GM18517 (cell line): Measurements from ENCODE around the gene LST1.

Experiments
- ATAC-seq: cut with Tn5 transposase; IDR thresholded peaks from one replicate; pipeline ENCODE4 v1.9.1; 2021; ENCODE audit warnings: mild to moderate bottlenecking, moderate library complexity; ENCODE audit not compliant: unreplicated experiment

LST1 gene

DNA sequence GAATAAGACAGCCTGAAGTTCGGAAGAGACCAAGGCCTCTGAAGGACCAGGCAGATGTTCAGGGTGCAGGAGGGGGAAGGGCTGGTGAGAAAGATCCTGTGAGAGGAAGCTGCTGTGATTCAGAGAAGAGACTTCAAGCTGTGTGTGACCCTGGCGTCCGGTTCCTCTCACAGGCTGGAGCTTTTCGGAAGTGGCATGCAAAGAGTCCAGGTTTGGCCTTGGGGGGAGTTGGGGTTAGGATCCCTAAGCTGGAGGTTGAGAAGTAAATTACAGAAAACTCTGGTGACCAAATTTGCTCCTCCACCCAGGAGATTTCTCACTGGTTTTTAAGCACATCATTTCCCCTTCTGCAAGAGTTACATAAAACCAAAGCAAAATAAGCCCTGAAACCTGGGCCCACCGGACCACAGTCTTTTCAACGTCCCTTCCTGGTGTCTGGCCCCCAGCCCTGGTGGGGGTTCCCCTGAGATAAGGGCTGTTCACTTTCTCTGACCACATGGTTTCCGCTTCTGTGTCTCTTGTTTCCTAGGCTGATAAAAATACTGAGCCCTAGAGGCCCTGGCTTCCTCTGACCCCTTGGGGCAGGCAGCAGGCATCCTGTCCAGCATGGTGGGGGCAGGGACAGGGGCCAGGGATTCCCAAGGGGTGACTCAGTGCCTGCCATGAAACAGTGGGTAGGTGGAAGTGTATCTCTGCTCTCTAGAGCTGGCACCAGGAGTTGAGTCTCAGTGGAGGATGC is 25.9 kb upstream of the LST1 start:
- ATAC-seq, result peak; percentile 66

DNA sequence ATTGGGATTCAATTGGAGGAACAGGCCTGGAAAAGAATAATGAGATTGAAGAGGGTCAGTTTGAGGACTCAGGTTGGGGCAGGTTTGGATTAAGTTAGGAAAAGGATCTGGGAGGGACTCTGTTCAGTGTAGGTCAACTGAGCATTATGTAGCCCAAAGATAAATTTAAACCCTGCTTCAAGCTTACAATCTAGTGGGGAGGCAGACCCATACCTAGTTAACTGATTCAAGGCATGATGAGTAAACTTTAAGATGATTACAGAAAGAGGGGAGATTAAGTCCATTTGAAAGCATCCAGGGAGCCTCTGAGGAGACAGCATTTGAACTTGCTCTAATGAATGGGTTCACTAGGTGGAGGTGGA is 25.4 kb upstream of the LST1 start:
- no peak for ATAC-seq

GRCh38 chr6:31567531-31568370 is 18.3 kb upstream of the LST1 start:
- no peak for ATAC-seq

DNA sequence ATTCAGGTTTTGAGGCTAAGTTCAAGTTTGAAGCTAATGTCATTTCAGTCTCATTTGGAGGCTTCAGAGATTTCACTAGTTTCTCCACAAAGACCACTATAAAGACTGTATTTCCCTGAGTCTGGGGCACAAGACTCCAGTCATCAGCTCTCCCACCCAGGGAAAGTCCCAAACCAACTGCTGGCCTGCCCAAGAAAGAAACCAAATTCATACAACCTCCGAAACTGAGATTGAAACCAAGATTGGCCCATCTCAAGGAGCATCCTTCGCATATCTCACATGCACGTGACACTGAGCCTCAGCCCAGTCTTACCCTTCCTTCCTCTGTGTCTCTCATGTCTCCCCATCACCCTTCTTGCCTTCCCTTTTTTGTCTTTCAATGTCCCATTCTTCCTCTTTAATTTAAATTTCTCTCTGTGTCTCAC is 17.5 kb upstream of the LST1 start:
- ATAC-seq, result peak; percentile 77

DNA sequence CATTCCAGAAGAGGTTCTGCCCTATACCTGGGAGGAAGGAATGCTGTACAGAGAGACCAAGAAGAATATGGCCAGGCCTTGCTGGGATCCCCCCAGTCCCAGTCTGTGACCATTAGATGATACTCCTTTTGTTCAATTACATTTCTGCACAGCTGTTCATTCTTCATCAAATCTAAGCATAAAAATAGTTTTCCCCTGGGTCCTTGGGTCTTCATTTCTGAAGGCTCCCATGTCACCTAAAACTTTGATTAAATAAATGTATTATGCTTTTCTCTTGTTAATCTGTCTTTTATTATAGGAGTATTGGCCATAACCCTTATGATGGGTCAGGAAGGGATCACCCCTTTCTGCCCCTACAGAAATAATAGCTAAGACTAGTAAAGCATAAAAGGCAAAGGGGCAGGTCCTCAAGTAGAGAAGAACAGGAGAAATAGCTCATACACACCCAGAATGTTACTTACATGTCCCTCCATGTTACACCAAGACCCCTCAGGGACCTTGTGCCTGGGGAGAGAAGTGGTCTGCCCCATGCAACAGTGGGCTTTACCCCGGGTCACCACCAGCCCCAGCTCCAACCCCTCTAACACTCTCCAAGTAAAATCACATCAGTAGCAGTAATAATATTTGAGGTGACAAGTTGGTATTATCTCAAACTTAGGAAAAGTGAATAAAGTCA is 16.1 kb upstream of the LST1 start:
- no peak for ATAC-seq

DNA sequence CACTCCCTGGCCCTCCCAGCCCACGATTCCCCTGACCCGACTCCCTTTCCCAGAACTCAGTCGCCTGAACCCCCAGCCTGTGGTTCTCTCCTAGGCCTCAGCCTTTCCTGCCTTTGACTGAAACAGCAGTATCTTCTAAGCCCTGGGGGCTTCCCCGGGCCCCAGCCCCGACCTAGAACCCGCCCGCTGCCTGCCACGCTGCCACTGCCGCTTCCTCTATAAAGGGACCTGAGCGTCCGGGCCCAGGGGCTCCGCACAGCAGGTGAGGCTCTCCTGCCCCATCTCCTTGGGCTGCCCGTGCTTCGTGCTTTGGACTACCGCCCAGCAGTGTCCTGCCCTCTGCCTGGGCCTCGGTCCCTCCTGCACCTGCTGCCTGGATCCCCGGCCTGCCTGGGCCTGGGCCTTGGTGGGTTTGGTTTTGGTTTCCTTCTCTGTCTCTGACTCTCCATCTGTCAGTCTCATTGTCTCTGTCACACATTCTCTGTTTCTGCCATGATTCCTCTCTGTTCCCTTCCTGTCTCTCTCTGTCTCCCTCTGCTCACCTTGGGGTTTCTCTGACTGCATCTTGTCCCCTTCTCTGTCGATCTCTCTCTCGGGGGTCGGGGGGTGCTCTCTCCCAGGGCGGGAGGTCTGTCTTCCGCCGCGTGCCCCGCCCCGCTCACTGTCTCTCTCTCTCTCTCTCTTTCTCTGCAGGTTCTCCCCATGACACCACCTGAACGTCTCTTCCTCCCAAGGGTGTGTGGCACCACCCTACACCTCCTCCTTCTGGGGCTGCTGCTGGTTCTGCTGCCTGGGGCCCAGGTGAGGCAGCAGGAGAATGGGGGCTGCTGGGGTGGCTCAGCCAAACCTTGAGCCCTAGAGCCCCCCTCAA is 13.8 kb upstream of the LST1 start, which contains the start of gene LTA:
LTA (plus strand) TSS at position 249 of the 871 bp plus-strand sequence; CDS start at position 703, 454 bp downstream.
- ATAC-seq, result no peak

GRCh38 chr6:31573239-31574105 is 12.6 kb upstream of the LST1 start:
- no peak for ATAC-seq

GRCh38 chr6:31574106-31575061 is 11.7 kb upstream of the LST1 start:
- no peak for ATAC-seq

DNA sequence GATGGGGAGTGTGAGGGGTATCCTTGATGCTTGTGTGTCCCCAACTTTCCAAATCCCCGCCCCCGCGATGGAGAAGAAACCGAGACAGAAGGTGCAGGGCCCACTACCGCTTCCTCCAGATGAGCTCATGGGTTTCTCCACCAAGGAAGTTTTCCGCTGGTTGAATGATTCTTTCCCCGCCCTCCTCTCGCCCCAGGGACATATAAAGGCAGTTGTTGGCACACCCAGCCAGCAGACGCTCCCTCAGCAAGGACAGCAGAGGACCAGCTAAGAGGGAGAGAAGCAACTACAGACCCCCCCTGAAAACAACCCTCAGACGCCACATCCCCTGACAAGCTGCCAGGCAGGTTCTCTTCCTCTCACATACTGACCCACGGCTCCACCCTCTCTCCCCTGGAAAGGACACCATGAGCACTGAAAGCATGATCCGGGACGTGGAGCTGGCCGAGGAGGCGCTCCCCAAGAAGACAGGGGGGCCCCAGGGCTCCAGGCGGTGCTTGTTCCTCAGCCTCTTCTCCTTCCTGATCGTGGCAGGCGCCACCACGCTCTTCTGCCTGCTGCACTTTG is 10.7 kb upstream of the LST1 start, which contains the start of gene TNF:
TNF (plus strand) TSS at position 231 of the 567 bp plus-strand sequence; CDS start at position 408, 177 bp downstream.
- no peak for ATAC-seq

DNA sequence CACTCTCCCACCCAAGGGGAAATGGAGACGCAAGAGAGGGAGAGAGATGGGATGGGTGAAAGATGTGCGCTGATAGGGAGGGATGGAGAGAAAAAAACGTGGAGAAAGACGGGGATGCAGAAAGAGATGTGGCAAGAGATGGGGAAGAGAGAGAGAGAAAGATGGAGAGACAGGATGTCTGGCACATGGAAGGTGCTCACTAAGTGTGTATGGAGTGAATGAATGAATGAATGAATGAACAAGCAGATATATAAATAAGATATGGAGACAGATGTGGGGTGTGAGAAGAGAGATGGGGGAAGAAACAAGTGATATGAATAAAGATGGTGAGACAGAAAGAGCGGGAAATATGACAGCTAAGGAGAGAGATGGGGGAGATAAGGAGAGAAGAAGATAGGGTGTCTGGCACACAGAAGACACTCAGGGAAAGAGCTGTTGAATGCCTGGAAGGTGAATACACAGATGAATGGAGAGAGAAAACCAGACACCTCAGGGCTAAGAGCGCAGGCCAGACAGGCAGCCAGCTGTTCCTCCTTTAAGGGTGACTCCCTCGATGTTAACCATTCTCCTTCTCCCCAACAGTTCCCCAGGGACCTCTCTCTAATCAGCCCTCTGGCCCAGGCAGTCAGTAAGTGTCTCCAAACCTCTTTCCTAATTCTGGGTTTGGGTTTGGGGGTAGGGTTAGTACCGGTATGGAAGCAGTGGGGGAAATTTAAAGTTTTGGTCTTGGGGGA is 10.0 kb upstream of the LST1 start:
- no peak for ATAC-seq

DNA sequence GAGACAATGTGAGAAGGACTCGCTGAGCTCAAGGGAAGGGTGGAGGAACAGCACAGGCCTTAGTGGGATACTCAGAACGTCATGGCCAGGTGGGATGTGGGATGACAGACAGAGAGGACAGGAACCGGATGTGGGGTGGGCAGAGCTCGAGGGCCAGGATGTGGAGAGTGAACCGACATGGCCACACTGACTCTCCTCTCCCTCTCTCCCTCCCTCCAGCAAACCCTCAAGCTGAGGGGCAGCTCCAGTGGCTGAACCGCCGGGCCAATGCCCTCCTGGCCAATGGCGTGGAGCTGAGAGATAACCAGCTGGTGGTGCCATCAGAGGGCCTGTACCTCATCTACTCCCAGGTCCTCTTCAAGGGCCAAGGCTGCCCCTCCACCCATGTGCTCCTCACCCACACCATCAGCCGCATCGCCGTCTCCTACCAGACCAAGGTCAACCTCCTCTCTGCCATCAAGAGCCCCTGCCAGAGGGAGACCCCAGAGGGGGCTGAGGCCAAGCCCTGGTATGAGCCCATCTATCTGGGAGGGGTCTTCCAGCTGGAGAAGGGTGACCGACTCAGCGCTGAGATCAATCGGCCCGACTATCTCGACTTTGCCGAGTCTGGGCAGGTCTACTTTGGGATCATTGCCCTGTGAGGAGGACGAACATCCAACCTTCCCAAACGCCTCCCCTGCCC is 9.0 kb upstream of the LST1 start:
- no peak for ATAC-seq

DNA sequence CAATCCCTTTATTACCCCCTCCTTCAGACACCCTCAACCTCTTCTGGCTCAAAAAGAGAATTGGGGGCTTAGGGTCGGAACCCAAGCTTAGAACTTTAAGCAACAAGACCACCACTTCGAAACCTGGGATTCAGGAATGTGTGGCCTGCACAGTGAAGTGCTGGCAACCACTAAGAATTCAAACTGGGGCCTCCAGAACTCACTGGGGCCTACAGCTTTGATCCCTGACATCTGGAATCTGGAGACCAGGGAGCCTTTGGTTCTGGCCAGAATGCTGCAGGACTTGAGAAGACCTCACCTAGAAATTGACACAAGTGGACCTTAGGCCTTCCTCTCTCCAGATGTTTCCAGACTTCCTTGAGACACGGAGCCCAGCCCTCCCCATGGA is 8.5 kb upstream of the LST1 start:
- ATAC-seq, result no peak

DNA sequence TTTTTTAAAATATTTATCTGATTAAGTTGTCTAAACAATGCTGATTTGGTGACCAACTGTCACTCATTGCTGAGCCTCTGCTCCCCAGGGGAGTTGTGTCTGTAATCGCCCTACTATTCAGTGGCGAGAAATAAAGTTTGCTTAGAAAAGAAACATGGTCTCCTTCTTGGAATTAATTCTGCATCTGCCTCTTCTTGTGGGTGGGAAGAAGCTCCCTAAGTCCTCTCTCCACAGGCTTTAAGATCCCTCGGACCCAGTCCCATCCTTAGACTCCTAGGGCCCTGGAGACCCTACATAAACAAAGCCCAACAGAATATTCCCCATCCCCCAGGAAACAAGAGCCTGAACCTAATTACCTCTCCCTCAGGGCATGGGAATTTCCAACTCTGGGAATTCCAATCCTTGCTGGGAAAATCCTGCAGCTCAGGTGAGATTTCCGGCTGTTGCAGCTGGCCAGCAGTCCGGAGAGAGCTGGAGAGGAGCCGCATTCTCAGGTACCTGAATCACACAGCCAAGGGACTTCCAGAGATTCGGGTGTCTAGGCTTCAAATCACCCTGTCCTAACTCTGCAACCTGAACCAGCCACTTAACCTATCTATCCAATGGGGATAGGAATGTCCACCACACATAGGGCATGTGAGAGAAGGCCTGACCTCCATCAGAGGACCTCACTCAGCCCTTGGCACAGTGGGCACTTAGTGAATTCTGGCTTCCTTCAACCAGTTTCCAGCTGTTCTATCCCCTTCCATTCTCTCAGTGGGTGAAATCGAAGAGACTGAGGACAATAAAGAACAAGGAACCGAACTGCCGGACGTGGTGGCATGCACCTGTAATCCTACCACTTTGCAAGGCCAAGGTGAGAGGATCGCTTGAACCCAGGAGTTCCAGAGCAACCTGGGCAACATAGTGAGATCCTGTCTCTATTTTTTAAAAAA is 7.6 kb upstream of the LST1 start:
- ATAC-seq, result no peak

DNA sequence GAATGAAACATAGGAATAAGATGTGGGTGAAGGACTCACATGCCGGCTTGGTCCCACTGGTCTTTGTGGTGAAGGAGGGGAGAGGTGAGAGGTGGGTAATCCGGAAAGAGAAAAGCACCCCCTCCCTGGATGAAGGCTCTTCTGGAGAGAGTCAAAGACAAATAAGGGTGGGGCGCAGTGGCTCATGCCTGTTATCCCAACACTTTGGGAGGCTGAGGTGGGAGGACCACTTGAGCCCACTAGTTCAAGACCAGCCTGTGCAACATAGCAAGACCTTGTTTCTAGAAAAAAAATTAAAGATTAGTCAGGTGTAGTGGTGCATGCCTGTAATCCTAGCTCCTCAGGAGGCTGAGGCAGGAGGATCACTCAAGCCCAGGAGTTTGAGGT is 7.0 kb upstream of the LST1 start:
- ATAC-seq, result no peak

DNA sequence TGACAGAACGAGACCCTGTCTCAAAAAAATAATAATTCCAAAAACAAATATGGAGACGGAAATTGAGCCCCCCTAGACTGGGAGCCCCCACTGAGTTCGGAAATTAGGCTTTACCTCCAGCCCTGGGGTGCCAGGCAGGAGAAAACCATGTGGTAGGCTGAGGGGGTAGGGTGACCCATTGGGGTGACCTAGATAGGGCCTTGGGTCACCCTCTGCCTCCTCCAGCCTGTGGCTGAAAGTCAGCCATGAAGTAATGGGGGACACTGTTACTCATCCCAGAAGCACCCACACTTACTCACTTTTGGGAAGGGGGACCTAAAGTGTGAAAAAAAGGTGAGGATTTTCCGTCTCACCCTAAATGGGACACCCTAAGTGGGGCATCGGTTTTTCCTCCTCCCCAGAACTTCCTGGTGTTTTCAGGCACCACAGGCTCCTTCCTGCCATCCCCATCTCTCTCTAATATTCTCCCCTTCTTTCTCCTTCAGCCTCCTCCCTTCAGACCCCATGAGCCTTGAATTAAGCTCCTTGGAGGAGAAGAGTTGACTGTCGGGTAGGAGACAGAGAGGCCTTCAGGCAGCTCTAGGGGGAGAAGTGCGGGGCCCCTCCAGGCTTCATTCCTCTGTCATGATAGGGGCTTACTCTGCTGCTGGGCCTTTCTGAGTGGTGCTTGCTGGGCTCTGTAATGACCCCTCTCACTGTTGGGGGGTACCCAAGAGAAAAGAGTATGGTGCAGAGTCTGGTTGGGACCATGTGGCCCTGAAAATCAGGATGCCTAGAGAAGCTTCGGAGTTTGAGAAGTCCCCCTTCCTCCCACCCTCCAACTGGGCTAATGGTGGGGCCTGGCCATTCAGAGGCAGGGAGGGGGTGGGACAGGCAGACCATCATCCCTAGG is 6.3 kb upstream of the LST1 start:
- no peak for ATAC-seq
